Common myeloid progenitor, CD34-positive (primary cell): ENCODE results near the gene C2CD4B.

Experiments
- CTCF ChIA-PET: fragments of 350-600 bp; sonication (Branson Sonifier 250); formaldehyde crosslinking; loops from one replicate; lab custom pipeline; 2021; ENCODE audit warnings: antibody characterized with exemption; lab: Charles Lee
- POLR2A ChIA-PET: fragments of 350-600 bp; sonication (Branson Sonifier 250); formaldehyde crosslinking; loops from one replicate; lab custom pipeline; 2021; ENCODE audit warnings: antibody characterized with exemption; lab: Charles Lee
- DNase-seq, 3 donors: peaks; one replicate each; pipeline versions ENCODE4 v3.0.0 to v3.0.0-alpha.2; 2013
- H3K27ac ChIP-seq, 2 experiments: 1 replicate in 1 of 2; 2 replicates in 1 of 2; pipeline ENCODE4 v1.7.0; 2013; ENCODE audit warnings: inconsistent platforms in 2 of 2, low read length in 2 of 2, mild to moderate bottlenecking in 2 of 2, low read depth in 1 of 2, moderate library complexity in 1 of 2; ENCODE audit not compliant: severe bottlenecking in 2 of 2, insufficient read depth in 1 of 2, poor library complexity in 1 of 2
- H3K27me3 ChIP-seq, 5 experiments: replicated peaks in 2 of 5; 1 replicate in 3 of 5; 2 replicates in 2 of 5; pipeline versions ENCODE4 v1.6.1 to v1.7.0; 2013; ENCODE audit warnings: low read length in 4 of 5, mild to moderate bottlenecking in 2 of 5, moderate library complexity in 2 of 5, inconsistent platforms in 1 of 5; ENCODE audit not compliant: insufficient read depth in 5 of 5, control insufficient read depth in 4 of 5
- H3K36me3 ChIP-seq, 4 experiments: 1 replicate in 2 of 4; 2 replicates in 2 of 4; pipeline versions ENCODE4 v1.6.1 to v1.7.0; 2013; ENCODE audit warnings: low read length in 3 of 4, control low read depth in 1 of 4, mild to moderate bottlenecking in 1 of 4; ENCODE audit not compliant: control insufficient read depth in 4 of 4, insufficient read depth in 4 of 4
- H3K4me1 ChIP-seq, 4 experiments: 1 replicate in 3 of 4; 2 replicates in 1 of 4; pipeline versions ENCODE4 v1.6.1 to v1.7.1; 2013; ENCODE audit warnings: low read length in 3 of 4, mild to moderate bottlenecking in 3 of 4, control low read depth in 1 of 4, inconsistent platforms in 1 of 4, moderate library complexity in 1 of 4; ENCODE audit not compliant: control insufficient read depth in 4 of 4, insufficient read depth in 4 of 4; ENCODE audit errors: control extremely low read depth in 1 of 4
- H3K4me3 ChIP-seq, 7 experiments: 1 replicate in 4 of 7; 2 replicates in 3 of 7; pipeline versions ENCODE4 v1.5.1 to v1.7.0; 2013; ENCODE audit warnings: mild to moderate bottlenecking in 7 of 7, low read length in 6 of 7, moderate library complexity in 6 of 7, inconsistent platforms in 2 of 7, low read depth in 2 of 7, control low read depth in 1 of 7; ENCODE audit not compliant: insufficient read depth in 4 of 7, control insufficient read depth in 1 of 7; ENCODE audit errors: extremely low read depth in 1 of 7
- H3K9me3 ChIP-seq, 5 experiments: 1 replicate in 4 of 5; 2 replicates in 1 of 5; pipeline versions ENCODE4 v1.6.1 to v1.7.1; 2013; ENCODE audit warnings: low read length in 4 of 5, mild to moderate bottlenecking in 2 of 5, inconsistent platforms in 1 of 5, low read depth in 1 of 5, moderate library complexity in 1 of 5; ENCODE audit not compliant: control insufficient read depth in 4 of 5, insufficient read depth in 2 of 5; ENCODE audit errors: control extremely low read depth in 1 of 5
- WGBS: methylation state at CpG from one replicate; pipeline ENCODE4 v1.1.5; 2013; ENCODE audit not compliant: insufficient coverage; 5-methylcytosine and 5-hydroxymethylcytosine counted together

The C2CD4B gene

DNA sequence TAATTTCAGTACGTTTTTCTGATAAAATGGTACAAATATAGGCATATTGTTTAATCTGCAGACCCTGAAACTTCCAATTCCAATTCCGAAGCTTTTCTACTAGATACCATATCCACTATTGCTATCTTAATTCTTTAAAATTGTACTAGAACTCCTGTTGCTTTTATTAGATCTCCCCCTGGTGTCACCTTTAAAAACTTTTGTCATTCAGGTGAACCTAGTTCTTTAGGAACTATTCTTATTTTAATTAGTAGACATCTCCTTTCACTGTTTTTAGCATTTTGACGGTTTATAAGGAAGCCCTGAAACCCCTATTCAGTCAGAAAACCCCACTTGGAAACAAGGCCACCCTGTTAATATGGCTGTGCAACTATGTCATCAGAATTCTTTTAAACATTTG lies 22.3 kb downstream of the C2CD4B start:
- no peak overlapping the region for H3K4me3 ChIP-seq
- POLR2A ChIA-PET, result no interaction called here
- CTCF ChIA-PET, result no interaction called here
- H3K27ac ChIP-seq, result no peak overlapping the region
- no peak for DNase-seq
- no peaks in the 10 kb centered on the region for H3K4me1 ChIP-seq
- H3K36me3 ChIP-seq, result no peaks in the 10 kb centered on the region
- WGBS, result 100% methylated on average over 1 of the region's 3 CpGs
- no peaks in the 10 kb centered on the region for H3K27me3 ChIP-seq
- no peaks in the 10 kb centered on the region for H3K9me3 ChIP-seq

DNA sequence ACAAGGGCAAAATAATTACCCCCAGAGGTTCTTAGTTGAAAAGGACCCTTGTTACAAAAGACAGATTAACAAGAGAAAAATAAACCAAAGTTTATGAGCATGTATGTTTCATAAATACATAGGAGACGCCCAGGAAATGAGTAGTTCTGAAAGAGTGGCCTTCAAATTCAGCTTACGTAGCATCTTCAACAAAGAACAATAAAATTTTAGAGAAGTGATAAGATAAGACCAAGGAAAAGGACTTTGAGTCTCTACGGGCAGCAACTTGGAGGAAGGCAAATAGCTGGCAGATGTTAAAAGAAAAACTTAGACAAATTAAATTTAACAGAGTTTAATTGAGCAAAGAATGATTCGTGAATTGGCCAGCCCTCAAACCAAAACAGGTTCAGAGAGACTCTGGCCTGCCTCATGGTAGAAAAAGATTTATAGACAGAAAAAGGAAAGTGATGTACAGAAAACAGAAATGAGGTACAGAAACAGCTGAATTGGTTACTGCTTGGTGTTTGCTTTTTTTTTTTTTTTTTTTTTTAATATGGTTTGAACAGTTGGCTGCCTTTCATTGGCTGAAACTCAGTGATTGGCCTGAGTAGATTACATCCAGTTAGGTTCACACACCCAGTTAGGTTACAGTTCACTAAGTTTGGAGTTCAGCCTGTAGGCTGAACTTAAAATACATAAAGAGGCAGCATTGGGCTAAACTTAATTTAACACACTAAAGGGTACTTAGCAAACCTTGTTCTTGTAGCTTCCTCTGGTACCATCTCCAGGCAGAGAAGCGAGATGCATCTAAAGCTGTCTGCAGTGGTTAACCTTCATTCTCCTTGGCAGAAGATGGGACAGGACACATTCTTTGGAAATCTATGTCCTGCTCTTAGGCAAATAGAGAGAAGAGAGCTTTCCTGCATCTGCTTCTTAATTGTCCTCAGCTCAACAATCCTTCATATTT lies 23.2 kb downstream of the C2CD4B start:
- no peak overlapping the region for H3K4me3 ChIP-seq
- H3K9me3 ChIP-seq, result no peaks in the 10 kb centered on the region
- H3K27me3 ChIP-seq, result no peaks in the 10 kb centered on the region
- no peak overlapping the region for H3K27ac ChIP-seq
- 83% methylated on average over 3 of the region's 5 CpGs for WGBS
- ChIA-PET CTCF (no interaction called here), POLR2A (no interaction called here)
- no peaks in the 10 kb centered on the region for H3K36me3 ChIP-seq
- no peaks in the 10 kb centered on the region for H3K4me1 ChIP-seq
- DNase-seq, result no peak

DNA sequence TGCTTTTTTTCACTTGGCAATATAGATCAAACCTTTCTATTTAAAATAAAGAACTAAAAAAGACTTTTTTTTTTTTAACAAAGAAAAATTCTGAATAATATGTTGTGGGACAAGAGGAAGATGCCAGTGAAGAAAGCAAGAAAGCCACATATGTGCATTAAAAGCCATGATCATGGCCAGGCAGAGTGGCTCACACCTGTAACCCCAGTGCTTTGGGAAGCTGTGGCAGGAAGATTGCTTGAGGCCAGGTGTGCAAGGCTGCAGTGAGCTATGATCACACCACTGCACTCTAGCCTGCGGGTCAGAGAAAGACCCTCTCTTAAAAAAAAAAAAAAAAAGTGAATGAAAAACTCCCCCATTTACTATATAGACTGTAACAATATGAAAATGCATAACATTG lies 23.9 kb downstream of the C2CD4B start:
- POLR2A ChIA-PET, result no interaction called here
- CTCF ChIA-PET, result no interaction called here
- no peaks in the 10 kb centered on the region for H3K36me3 ChIP-seq
- no peak overlapping the region for H3K27ac ChIP-seq
- H3K27me3 ChIP-seq, result no peaks in the 10 kb centered on the region
- H3K4me3 ChIP-seq, result no peak overlapping the region
- no peak for DNase-seq
- no peaks in the 10 kb centered on the region for H3K4me1 ChIP-seq
- H3K9me3 ChIP-seq, result no peaks in the 10 kb centered on the region
- WGBS, result no CpG with 5 or more reads among the region's 1 CpG

DNA sequence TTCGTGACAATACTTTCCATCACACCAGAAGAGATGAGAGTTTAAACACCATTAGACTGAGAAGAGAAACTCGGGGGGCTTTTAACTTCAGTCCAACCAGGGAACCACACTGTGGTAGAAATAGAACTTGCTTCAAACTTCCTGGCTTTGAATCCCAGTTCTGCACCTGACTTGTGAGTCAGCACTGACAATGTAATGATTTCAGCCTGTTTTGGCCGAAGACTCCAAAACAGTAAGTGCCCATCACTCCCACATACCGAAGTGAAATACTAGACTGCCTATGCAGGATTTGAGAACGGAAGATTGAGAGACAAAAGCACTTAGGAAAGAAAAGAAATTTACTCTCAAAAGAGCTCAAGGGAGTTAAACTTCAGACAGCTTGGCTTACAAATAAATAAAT lies 27.0 kb downstream of the C2CD4B start:
- CTCF ChIA-PET, result no interaction called here
- no peak overlapping the region for H3K27ac ChIP-seq
- no peaks in the 10 kb centered on the region for H3K27me3 ChIP-seq
- no peaks in the 10 kb centered on the region for H3K9me3 ChIP-seq
- POLR2A ChIA-PET, result no interaction called here
- DNase-seq, result no peak
- no peaks in the 10 kb centered on the region for H3K36me3 ChIP-seq
- WGBS, result 93% methylated on average over 2 of the region's 5 CpGs
- no peak overlapping the region for H3K4me3 ChIP-seq
- no peaks in the 10 kb centered on the region for H3K4me1 ChIP-seq

DNA sequence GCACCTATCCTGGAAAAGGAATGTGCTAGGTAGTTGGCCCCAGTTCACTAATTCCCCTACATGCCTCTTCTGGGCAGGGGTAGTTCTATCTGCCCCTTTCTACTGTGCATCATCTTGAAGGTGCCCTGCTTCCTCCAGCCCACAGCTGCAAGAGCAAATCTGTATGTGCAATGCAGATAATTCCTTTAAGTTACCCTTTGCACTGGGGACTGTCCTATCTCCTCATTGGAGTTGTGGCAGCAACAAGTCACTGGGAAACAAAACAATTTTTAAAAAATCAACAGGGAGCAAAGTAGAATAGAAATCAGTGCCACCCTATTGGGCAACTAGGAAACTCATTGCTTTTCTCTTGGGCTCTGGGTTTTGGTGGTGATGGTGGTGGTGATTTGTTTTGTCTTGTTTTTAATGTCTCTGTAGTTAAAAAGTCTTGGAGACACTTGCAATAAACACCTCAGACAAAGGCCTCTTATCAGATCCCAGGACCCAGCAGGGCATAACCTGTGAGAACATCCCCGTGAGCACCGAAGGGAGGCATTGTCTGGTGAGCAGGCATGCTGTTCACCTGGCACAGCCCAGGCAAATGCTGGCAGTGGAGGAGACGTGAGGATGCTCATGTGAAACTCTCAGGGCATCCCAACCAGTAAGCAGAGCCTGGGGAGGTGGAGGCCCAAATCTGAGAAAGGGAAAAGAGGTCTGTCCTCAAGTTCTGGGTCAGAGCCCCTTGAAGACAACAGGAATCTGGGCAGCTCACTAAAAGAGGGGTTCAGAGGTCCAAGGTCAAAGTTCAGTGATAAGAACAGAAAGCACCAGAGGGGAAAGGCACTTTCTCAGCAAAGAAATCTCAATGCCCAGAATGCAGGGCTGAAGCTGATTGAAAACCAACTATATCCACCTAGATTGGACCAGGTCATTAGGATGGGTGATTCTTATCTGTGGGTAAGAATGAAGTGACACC lies 27.9 kb downstream of the C2CD4B start:
- WGBS, result 94% methylated on average over 3 of the region's 3 CpGs
- no peaks in the 10 kb centered on the region for H3K9me3 ChIP-seq
- CTCF ChIA-PET, result interaction anchor here (1.1 kb wide), 1 partner anchor 11 kb away, joined by 3 read pairs; no protein-coding TSS in a partner anchor
- H3K36me3 ChIP-seq, result no peaks in the 10 kb centered on the region
- no peak for DNase-seq
- H3K4me3 ChIP-seq, result no peak overlapping the region
- no peaks in the 10 kb centered on the region for H3K4me1 ChIP-seq
- POLR2A ChIA-PET, result no interaction called here
- no peak overlapping the region for H3K27ac ChIP-seq
- H3K27me3 ChIP-seq, result no peaks in the 10 kb centered on the region

DNA sequence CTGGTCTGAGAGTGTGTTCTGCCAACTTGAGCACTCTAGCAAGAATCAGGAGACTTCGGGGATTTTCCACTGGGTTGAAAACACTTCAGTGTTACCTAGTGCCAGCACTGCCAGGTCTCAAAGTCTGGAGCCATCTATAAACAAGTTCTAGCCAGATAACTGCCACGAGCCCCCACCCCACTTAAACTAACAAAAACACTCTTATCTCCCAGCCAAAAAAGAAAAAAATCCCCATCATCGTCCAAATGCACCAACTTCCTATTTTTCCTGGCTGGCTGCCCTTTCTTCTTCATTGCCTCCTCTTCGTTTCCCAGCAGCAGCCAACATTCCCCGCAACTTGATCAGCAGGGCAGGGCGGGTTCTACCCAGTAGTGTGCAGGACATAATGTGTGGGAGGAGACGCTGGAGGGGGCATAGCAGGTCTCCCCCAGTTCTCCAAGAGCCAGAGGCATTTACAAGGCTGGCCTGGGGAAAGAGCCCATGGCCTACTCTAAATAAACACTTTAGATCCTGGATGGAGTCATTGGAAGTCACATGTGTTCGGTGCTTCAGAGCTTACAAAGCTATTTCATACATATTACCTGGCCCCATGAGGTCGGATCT lies 29.5 kb downstream of the C2CD4B start:
- H3K4me3 ChIP-seq, result no peak overlapping the region
- ChIA-PET POLR2A (no interaction called here), CTCF (no interaction called here)
- H3K4me1 ChIP-seq, result no peaks in the 10 kb centered on the region
- no peak for DNase-seq
- WGBS, result 67% methylated on average over 3 of the region's 9 CpGs
- no peaks in the 10 kb centered on the region for H3K36me3 ChIP-seq
- no peak overlapping the region for H3K27ac ChIP-seq
- H3K27me3 ChIP-seq, result no peaks in the 10 kb centered on the region
- no peaks in the 10 kb centered on the region for H3K9me3 ChIP-seq
